BLaER1 treated with 17β-estradiol and CSF1 and Interleukin-3, amounts not matched to agents 10 nM and 100 nM (cell line): ENCODE data around the gene PLPP1.

Experiments
- H3K27ac ChIP-seq, 11 experiments: shearing (Covaris generic); formaldehyde crosslinking; 2 replicates each; pipeline ENCODE4 v1.8.1; 2022
- H3K27me3 ChIP-seq, 11 experiments: shearing (Covaris generic); formaldehyde crosslinking; 2 replicates each; pipeline ENCODE4 v1.8.1; 2022
- H3K36me3 ChIP-seq, 11 experiments: shearing (Covaris generic); formaldehyde crosslinking; 2 replicates each; pipeline ENCODE4 v1.8.1; 2022
- H3K4me1 ChIP-seq, 10 experiments: shearing (Covaris generic); formaldehyde crosslinking; 2 replicates each; pipeline ENCODE4 v1.8.1; 2022
- H3K4me2 ChIP-seq, 11 experiments: shearing (Covaris generic); formaldehyde crosslinking; 2 replicates each; pipeline ENCODE4 v1.8.1; 2022
- H3K4me3 ChIP-seq, 10 experiments: shearing (Covaris generic); formaldehyde crosslinking; 2 replicates each; pipeline ENCODE4 v1.8.1; 2022
- H3K9ac ChIP-seq, 11 experiments: shearing (Covaris generic); formaldehyde crosslinking; 2 replicates each; pipeline ENCODE4 v1.8.1; 2022
- H3K9me3 ChIP-seq, 11 experiments: shearing (Covaris generic); formaldehyde crosslinking; replicated peaks in 1 of 11; 2 replicates each; pipeline ENCODE4 v1.8.1; 2022
- H4K20me1 ChIP-seq, 11 experiments: shearing (Covaris generic); formaldehyde crosslinking; 2 replicates each; pipeline ENCODE4 v1.8.1; 2022
- Cebpa-rat ChIP-seq, 11 experiments: shearing (Covaris generic); IDR thresholded peaks; 2 replicates each; pipeline ENCODE4 v1.8.1; 2022

PLPP1 gene

GRCh38 chr5:55535199-55535905 is 588 bp upstream of the PLPP1 start:
- no peaks in the 10 kb centered on the region for H3K9me3 ChIP-seq
- H3K4me2 ChIP-seq = peak overlapping the region; percentile 80 to 97 (median 91)
- H3K27me3 ChIP-seq = peaks cover 0 to 5% (median 0%) of the 10 kb centered on the region in 11 experiments; a peak in 2 of 22 replicates
- peaks cover 2 to 24% (median 19%) of the 10 kb centered on the region in 10 experiments; a peak in 19 of 20 replicates for H3K4me1 ChIP-seq
- H3K27ac ChIP-seq = peak overlapping the region in 9 of 11 experiments; percentile 69 to 87 (median 78); a peak in 15 of 22 replicates
- H3K9ac ChIP-seq = peak overlapping the region; percentile 79 to 91 (median 85); a peak in 21 of 22 replicates
- no peak for TF ChIP-seq Cebpa-rat (IDR thresholded peaks at IDR 0.05)
- H3K4me3 ChIP-seq = peak overlapping the region; percentile 70 to 93 (median 82)
- H4K20me1 ChIP-seq = peaks cover 0 to 3% (median 0%) of the 10 kb centered on the region in 11 experiments; a peak in 1 of 22 replicates
- no peaks in the 10 kb centered on the region for H3K36me3 ChIP-seq

GRCh38 chr5:55533521-55534435 is 986 bp downstream of the PLPP1 start:
- Histone ChIP-seq H4K20me1 (peaks cover 0 to 3% (median 0%) of the 10 kb centered on the region in 11 experiments; a peak in 1 of 22 replicates), H3K36me3 (no peaks in the 10 kb centered on the region), H3K27ac (peak overlapping the region in 10 of 11 experiments; percentile 69 to 87 (median 80); a peak in 15 of 22 replicates), H3K9ac (peak overlapping the region; percentile 79 to 91 (median 85)), H3K4me3 (peak overlapping the region; percentile 70 to 93 (median 82)), H3K27me3 (peaks cover 0 to 5% (median 0%) of the 10 kb centered on the region in 11 experiments; a peak in 2 of 22 replicates), H3K4me1 (peaks cover 0 to 24% (median 19%) of the 10 kb centered on the region in 10 experiments; a peak in 17 of 20 replicates), H3K4me2 (peak overlapping the region; percentile 80 to 97 (median 91)), H3K9me3 (no peaks in the 10 kb centered on the region)
- no peak for TF ChIP-seq Cebpa-rat (IDR thresholded peaks at IDR 0.05)

- Histone ChIP-seq H3K36me3 (no peaks in the 10 kb centered on the region), H3K27ac (no peak overlapping the region), H3K4me3 (no peak overlapping the region), H3K4me1 (peaks cover 0 to 18% (median 15%) of the 10 kb centered on the region in 10 experiments; a peak in 17 of 20 replicates), H3K9me3 (no peaks in the 10 kb centered on the region), H4K20me1 (peaks cover 0 to 3% (median 0%) of the 10 kb centered on the region in 11 experiments; a peak in 1 of 22 replicates), H3K27me3 (peaks cover 0 to 5% (median 0%) of the 10 kb centered on the region in 11 experiments; a peak in 2 of 22 replicates), H3K9ac (no peak overlapping the region), H3K4me2 (no peak overlapping the region)
- TF ChIP-seq Cebpa-rat (IDR thresholded peaks at IDR 0.05) = no peak
Observed at GRCh38 chr5:55530669-55531068, 4.1 kb downstream of the PLPP1 start.

GRCh38 chr5:55524816-55525215 is 9.9 kb downstream of the PLPP1 start:
- TF ChIP-seq Cebpa-rat (IDR thresholded peaks at IDR 0.05) = no peak
- no peaks in the 10 kb centered on the region for H3K27me3 ChIP-seq
- no peaks in the 10 kb centered on the region for H3K36me3 ChIP-seq
- H3K4me2 ChIP-seq = no peak overlapping the region
- H3K27ac ChIP-seq = no peak overlapping the region
- no peak overlapping the region for H3K4me3 ChIP-seq
- H4K20me1 ChIP-seq = no peaks in the 10 kb centered on the region
- H3K4me1 ChIP-seq = no peaks in the 10 kb centered on the region
- H3K9me3 ChIP-seq = no peaks in the 10 kb centered on the region
- H3K9ac ChIP-seq = no peak overlapping the region

- H3K27me3 ChIP-seq = no peaks in the 10 kb centered on the region
- no peaks in the 10 kb centered on the region for H3K9me3 ChIP-seq
- no peak overlapping the region for H3K4me2 ChIP-seq
- TF ChIP-seq Cebpa-rat (IDR thresholded peaks at IDR 0.05) = no peak
- H3K27ac ChIP-seq = no peak overlapping the region
- no peaks in the 10 kb centered on the region for H3K4me1 ChIP-seq
- no peaks in the 10 kb centered on the region for H3K36me3 ChIP-seq
- H3K9ac ChIP-seq = no peak overlapping the region
- no peak overlapping the region for H3K4me3 ChIP-seq
- no peaks in the 10 kb centered on the region for H4K20me1 ChIP-seq
Observed at GRCh38 chr5:55523293-55523692, 11.5 kb downstream of the PLPP1 start.

- Histone ChIP-seq H3K27me3 (no peaks in the 10 kb centered on the region), H3K9me3 (no peaks in the 10 kb centered on the region), H3K4me3 (no peak overlapping the region), H3K4me2 (no peak overlapping the region), H4K20me1 (no peaks in the 10 kb centered on the region), H3K4me1 (no peaks in the 10 kb centered on the region), H3K9ac (no peak overlapping the region), H3K36me3 (no peaks in the 10 kb centered on the region), H3K27ac (no peak overlapping the region)
- TF ChIP-seq Cebpa-rat (IDR thresholded peaks at IDR 0.05) = no peak
Observed at GRCh38 chr5:55521881-55522280, 12.9 kb downstream of the PLPP1 start.

- no peaks in the 10 kb centered on the region for H3K36me3 ChIP-seq
- no peak overlapping the region for H3K4me2 ChIP-seq
- no peaks in the 10 kb centered on the region for H3K4me1 ChIP-seq
- TF ChIP-seq Cebpa-rat (IDR thresholded peaks at IDR 0.05) = no peak
- H3K9me3 ChIP-seq = no peaks in the 10 kb centered on the region
- H3K9ac ChIP-seq = no peak overlapping the region
- H3K27me3 ChIP-seq = no peaks in the 10 kb centered on the region
- no peak overlapping the region for H3K4me3 ChIP-seq
- H3K27ac ChIP-seq = no peak overlapping the region
- H4K20me1 ChIP-seq = no peaks in the 10 kb centered on the region
Observed at GRCh38 chr5:55520117-55520839, 14.5 kb downstream of the PLPP1 start.

- H3K9me3 ChIP-seq = no peaks in the 10 kb centered on the region
- H3K4me3 ChIP-seq = no peak overlapping the region
- no peak for TF ChIP-seq Cebpa-rat (IDR thresholded peaks at IDR 0.05)
- H3K9ac ChIP-seq = no peak overlapping the region
- H3K4me1 ChIP-seq = no peaks in the 10 kb centered on the region
- H4K20me1 ChIP-seq = no peaks in the 10 kb centered on the region
- H3K4me2 ChIP-seq = no peak overlapping the region
- H3K36me3 ChIP-seq = no peaks in the 10 kb centered on the region
- no peak overlapping the region for H3K27ac ChIP-seq
- H3K27me3 ChIP-seq = no peaks in the 10 kb centered on the region
Observed at GRCh38 chr5:55518831-55519390, 15.9 kb downstream of the PLPP1 start.
